ENCODE measurements around the gene CSGALNACT2.

CSGALNACT2 gene

GRCh38 chr10:43230909-43231522, 92.8 kb downstream of the CSGALNACT2 start:
- no peak for DNase-seq (ENCODE audit: low read depth in 1 of 2, low spot score in 1 of 2)
- no peak for TF ChIP-seq JUND (IDR thresholded peaks at IDR 0.05; ENCODE audit: low read depth)
- in situ Hi-C loops (cut with HindIII; ENCODE audit: low pct_unique_long_range_greater_than_20kb, low sequenced_read_pairs) = no loop called here

- in situ Hi-C loops (cut with HindIII; ENCODE audit: low pct_unique_long_range_greater_than_20kb, low sequenced_read_pairs) = no loop called here
- no peak for TF ChIP-seq JUND (IDR thresholded peaks at IDR 0.05; ENCODE audit: low read depth)
- DNase-seq (ENCODE audit: low read depth in 1 of 2, low spot score in 1 of 2) = no peak
Measured at GRCh38 chr10:43231523-43232078, 93.4 kb downstream of the CSGALNACT2 start.

GRCh38 chr10:43233601-43234430, 95.6 kb downstream of the CSGALNACT2 start:
- TF ChIP-seq JUND (IDR thresholded peaks at IDR 0.05; ENCODE audit: low read depth) = no peak
- in situ Hi-C loops (cut with HindIII; ENCODE audit: low pct_unique_long_range_greater_than_20kb, low sequenced_read_pairs) = no loop called here
- DNase-seq (ENCODE audit: low read depth in 1 of 2, low spot score in 1 of 2) = no peak

- DNase-seq (ENCODE audit: low read depth in 1 of 2, low spot score in 1 of 2) = no peak
- TF ChIP-seq JUND (IDR thresholded peaks at IDR 0.05; ENCODE audit: low read depth) = no peak
- in situ Hi-C loops (cut with HindIII; ENCODE audit: low pct_unique_long_range_greater_than_20kb, low sequenced_read_pairs) = no loop called here
Measured at GRCh38 chr10:43234471-43235041, 96.3 kb downstream of the CSGALNACT2 start.
